Renal cortex interstitium (tissue), 11 donors: ENCODE data around the gene NDUFS2. TPM values are rescaled to one million over a fixed set of nuclear protein-coding genes. Genes with fewer than 3 reads are reported as not detected.
A peak's percentile ranks its signal among the peaks of the same experiment; 100 is the strongest.
"Not testable (repeated sequence)": the region's sequence is repeated elsewhere in the genome, so short reads cannot be mapped to it uniquely, and the experiment has no call there.

ENCODE experiments used
- DNase-seq, 11 donors: peaks; one replicate each; pipeline ENCODE4 v3.0.0-alpha.2; 2013; ENCODE audit warnings: low read depth in 9 of 11, low spot score in 4 of 11; ENCODE audit errors: extremely low read depth in 1 of 11
- polyA plus RNA-seq, 3 donors: library from polyadenylated mRNA; unstranded; fragments of 120-200 nt; gene quantifications; one replicate each; pipeline ENCODE4 v1.2.1, GENCODE V29; 2013; ENCODE audit not compliant: insufficient read length in 3 of 3

Gene NDUFS2
- polyA plus RNA-seq, 3 donors, result 200 to 212 (median 200) TPM

DNA sequence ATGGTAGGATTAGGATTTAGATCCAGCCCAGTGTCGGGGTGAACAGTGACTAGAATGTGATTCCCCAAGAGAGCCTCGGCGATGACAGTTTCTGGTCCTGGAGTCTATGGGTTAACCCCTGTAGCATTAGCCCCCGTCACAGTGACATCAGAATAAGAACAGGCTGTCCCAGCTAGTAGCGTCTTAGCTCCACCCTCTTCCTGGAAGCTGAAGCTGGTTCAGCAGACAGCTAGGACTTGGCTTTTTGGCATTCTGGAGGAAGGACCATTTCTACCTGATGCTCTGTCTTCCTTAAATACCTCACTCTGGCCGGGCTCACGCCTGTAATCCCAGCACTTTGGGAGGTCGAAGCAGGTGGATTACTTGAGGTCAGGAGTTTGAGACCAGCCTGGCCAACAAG, 5.0 kb downstream of the NDUFS2 start:
- peak in 1 of 11 donors; percentile 30 for DNase-seq

DNA sequence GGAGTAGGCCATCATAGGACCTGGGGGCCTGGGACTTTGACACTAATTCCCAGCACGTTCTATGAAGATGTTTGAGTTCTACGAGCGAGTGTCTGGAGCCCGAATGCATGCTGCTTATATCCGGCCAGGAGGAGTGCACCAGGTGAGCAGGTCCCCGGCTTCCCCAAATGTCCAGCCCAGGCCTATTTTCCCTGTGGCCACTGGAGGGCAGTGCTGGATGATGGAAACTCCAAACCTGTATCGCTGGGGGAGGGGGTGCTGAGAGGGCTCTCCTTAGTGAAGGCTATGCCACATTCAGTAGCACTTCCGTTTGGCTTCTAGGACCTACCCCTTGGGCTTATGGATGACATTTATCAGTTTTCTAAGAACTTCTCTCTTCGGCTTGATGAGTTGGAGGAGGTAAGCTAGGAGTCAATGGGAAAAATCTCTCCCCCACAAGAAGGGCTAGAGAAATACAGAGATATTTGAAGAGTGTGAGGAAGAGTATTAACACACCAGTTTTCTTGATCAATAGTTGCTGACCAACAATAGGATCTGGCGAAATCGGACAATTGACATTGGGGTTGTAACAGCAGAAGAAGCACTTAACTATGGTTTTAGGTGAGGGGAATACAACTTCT, 7.7 kb downstream of the NDUFS2 start:
- DNase-seq, result peak in 2 of 11 donors; percentile 45 to 66

DNA sequence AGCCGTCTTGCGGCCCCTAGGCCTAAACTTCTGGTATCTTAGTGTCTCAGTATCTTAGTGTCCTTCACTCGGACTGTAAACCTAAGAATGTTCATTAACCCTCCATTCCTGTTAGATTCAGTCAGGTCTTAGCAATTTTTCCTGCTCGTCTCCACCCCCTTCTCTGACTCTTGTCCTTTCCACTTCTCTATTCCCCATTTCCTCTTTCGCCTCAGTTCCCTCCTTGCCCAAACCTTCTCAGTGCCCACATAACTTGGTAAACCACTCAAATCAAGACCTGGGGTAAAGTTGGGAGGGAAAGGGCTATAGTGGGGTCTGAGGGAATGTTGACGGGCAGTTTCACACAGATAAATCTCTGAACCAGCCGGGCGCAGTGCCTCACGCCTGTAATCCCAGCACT, 12.2 kb downstream of the NDUFS2 start:
- no peak for DNase-seq

DNA sequence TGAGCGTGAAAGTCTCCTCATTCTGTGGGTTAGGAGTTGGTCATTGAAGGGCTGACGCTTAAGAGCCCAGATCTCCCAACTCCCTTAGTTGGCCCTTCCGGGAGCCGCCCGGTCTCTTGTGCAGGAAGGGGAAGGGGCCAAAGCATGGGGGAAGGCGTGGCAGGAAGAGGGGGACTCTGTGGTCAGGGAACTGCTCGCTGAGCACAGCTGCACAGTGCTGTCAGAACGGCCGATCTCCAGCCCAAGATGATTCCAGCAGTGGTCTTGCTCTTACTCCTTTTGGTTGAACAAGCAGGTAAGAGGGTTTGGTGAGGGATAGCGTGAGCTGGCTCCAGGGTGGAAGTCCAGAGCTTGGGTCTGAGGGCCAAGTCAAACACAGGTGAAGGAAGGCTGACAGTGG, 12.9 kb downstream of the NDUFS2 start, which contains the start of gene FCER1G:
Gene FCER1G (plus strand): TSS at position 220 of the 400 bp plus-strand sequence. CDS start 27 bp downstream, at position 247.
- DNase-seq, result no peak

DNA sequence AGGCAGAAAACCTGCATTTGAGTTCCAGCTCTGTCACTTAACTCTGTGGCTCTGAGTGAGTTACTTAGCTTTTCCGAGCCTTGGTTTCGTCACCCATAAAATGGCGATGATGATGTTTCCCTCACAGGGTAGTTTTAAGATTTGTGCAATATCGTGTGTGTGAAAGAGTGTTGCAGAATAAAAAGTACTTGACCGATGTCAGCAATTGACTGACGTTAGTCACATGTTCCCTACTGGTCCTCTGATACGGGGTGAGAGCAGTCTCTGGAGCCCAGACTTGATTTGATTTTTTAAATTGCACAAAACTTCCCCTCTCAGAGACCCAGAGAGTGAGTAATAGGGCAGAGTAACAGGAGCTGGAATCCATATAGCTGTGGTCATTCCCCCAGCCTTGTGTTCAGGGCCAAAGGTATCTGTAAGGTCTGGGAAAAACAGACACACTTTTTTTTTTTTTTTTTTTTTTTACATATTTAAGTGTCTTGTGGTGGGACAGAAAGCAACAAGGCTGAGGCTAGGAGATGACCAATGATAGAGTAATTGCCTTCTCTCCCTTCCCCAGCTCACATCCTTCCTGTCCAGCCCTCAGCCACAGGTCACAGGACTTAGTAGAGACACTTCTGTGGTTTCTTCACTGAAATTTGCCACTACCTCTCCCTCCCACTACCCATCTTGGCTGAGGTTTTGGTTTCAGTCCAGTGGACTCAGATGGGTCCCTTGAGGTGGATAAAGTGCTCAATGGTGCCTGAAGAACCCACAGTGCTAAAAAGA, 15.0 kb downstream of the NDUFS2 start:
- no peak for DNase-seq

DNA sequence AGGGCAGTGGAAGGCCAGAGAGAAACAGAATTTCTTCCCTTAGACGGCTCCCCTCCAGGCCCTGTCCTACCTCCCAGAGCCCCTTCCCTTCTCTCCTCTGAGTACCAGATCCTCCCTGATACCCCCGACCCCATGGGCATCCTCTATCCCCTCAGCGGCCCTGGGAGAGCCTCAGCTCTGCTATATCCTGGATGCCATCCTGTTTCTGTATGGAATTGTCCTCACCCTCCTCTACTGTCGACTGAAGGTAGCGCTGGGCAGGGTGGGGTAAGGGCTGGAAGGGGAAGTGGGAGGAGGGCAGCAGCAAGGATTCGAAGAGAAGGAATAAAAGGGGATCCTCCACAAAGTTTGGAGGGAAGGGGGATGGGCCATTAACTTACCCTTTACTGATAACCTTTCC, 15.7 kb downstream of the NDUFS2 start:
- no peak for DNase-seq

DNA sequence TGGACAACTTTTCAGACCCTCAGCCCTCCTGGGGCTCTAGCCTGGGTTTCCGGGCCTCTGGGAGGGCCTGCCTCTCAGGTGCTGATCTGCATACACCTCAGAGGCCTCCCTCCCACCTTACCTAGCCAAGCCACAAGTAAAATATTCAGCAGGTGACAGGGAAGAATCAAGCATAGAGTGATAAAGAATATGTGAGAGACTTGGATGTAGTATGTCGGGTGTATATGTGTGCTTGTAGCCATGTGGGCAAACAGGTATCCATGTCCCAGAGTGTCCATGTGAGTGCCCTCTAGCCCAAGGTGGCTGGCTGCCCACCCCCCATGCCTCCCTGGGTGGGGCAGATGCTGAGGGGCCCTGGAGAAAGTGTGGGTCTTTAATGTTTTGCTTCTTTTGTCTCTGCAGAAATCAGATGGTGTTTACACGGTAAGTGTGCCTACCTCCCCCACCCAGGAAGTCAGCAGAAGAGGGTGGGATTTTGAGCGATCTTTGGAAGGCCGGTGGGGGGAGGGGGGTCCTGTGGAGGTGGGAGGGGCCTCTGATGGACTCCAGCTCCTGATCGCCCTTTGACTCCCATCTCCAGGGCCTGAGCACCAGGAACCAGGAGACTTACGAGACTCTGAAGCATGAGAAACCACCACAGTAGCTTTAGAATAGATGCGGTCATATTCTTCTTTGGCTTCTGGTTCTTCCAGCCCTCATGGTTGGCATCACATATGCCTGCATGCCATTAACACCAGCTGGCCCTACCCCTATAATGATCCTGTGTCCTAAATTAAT, 16.3 kb downstream of the NDUFS2 start:
- DNase-seq, result no peak

DNA sequence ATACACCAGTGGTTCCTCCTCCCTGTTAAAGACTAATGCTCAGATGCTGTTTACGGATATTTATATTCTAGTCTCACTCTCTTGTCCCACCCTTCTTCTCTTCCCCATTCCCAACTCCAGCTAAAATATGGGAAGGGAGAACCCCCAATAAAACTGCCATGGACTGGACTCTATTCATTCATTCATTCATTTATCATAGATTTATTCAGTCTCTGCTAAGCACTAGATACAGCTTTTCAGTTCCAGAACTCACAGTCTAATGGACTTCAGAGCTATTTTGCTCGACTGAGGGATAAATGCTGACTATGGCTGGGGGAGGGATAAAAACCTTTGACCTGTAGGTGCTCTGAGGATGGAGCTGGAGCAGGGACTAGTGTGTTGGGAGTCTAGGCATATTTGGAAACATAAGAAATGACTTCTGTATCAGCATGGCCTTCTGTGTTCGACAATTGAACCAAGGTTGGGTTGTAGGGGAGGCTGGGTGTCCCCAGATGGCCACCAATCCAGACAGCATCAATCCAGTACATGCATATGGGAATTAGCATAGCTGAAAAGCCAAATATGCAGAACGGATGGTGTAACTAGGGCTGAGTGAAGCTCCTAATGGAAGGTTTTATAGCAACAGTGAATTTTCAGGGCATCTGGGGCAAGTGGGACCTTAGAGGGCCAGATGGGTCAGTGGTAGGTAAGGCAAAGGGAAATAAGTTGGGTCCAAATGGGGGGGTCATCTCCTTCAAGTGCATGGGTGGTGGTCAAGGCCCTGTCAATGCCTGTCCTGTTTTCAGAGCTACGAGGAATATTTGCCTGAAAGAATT, 17.1 kb downstream of the NDUFS2 start:
- DNase-seq, result no peak

DNA sequence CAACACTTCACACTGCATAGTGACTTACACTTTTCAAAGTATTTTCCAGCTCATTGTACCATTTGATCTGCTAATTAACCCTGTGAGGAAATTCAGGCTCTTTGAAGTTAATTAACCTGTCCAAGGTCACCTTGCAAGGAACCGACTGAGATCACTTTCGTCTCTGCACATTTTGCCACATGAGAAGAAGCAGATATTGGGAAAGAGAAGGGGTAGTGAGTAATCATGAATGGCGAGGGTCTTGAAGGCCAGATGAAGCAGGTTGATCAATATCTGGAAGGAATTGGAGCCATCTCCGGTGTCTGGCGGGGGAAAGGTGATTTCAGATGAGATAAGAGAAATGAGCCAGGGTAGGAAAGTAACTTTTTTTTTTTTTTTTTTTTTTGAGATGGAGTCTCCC, 17.8 kb downstream of the NDUFS2 start:
- DNase-seq, result no peak

DNA sequence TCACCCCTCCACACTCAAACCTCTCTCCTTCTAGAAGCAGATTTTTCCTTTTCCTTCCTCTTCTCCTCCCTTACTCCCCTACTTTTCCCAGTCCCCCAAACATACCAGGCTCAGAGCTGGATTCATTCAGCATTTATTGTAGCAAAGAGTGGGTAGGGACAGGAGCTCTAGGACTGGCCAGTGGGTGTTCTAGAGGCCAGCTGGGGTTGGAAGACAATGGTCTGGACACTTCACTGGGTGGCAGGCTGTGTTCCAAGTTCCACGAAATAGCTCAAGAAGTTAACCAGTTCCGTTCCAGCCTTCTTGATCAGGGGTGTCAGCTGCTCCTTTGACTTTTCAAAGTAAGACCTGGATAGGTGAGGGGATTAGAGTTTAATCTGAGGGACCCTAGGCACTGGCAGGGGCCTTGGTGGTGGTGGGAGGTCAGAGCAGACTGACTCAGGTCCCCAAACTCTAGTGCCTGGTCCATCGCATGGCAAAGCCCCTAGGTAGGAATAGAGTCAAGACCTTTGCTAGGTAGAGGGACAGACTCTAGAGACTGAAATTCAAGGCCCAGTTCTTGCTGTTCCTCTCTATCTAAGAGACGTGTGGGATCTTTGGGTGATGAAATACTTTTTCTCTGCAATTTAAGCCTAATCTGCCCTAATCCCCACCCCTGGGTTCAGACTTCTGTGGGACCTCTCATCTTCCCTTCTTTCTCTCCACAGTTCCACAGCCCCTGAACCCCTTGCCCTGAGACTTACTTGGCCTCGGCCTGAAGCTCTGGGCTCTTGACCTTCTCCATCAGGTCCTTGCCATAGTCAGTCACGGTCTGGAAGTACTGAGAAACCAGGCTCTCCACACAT, 20.2 kb downstream of the NDUFS2 start:
- no peak for DNase-seq

DNA sequence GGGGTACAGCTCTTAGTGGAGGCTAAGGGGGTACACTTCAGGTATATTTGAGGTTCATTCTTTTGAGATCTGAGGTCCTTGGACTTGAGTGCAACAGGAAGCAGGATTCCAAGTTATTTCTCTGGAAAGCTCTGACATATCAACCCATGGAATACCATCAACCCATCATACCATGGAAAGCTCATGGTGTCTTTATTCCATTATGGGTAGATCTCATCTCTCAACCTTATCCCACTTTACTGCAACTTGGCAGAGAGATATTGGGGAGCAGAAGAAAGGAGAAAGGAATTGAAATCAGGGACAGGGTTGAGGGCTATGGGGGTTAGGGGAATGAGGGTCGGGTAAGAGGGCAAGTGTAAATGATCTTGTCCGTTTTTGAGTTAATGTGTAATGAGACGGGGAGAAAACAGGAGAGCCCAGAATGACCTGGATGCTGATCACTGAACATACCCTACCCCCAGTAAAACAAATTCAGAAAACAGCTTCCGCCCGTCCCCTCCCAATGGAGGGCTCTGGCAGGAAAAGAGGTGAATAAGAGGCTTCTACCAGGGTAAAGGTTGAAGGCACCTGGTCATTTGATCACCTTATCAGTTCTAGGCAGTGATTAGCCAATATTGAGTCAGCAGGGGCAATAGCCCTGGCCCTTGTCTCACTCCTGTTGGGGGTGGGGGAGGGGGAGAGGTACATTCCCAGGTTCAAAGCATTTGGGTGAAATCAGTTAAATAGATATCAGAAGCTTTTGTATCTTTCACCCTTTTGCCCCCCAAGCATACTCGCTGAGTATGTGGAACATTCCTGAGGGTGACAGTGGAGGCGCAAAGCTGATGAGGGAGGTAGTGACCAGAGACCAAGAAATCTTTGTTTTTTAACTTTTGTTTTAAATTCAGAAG, 21.9 kb downstream of the NDUFS2 start:
- no peak for DNase-seq

DNA sequence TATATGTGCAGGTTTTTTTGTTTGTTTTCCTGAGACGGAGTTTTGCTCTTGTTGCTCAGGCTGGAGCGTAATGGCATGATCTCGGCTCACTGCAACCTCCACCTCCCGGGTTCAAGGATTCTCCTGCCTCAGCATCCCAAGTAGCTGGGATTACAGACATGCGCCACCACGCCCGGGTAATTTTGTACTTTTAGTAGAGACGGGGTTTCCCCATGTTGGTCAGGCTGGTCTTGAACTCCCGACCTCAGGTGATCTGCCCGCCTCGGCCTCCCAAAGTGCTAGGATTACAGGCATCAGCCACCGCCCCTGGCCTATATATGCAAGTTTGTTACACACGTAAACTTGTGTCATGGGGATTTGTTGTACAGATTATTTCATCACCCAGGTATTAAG, 22.5 kb downstream of the NDUFS2 start:
- DNase-seq, result not testable (repeated sequence)

DNA sequence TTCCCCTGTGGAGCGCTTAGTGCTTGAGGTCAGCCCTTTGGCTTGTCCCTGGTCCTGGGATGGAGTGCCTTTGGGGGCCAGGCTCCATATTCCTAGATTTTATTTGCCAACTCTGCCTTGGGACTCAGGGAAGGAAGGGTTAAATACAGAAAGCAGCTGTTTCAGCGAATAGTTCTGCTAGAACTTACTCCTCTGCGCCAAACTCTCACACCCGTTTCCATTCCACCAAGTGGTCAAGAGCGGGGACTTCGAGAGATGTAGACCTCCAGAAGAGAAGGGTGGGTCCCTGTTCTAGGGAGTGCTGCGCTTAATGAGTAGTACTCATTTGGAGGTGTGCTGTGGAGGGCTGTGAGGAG, 23.0 kb downstream of the NDUFS2 start:
- no peak for DNase-seq

DNA sequence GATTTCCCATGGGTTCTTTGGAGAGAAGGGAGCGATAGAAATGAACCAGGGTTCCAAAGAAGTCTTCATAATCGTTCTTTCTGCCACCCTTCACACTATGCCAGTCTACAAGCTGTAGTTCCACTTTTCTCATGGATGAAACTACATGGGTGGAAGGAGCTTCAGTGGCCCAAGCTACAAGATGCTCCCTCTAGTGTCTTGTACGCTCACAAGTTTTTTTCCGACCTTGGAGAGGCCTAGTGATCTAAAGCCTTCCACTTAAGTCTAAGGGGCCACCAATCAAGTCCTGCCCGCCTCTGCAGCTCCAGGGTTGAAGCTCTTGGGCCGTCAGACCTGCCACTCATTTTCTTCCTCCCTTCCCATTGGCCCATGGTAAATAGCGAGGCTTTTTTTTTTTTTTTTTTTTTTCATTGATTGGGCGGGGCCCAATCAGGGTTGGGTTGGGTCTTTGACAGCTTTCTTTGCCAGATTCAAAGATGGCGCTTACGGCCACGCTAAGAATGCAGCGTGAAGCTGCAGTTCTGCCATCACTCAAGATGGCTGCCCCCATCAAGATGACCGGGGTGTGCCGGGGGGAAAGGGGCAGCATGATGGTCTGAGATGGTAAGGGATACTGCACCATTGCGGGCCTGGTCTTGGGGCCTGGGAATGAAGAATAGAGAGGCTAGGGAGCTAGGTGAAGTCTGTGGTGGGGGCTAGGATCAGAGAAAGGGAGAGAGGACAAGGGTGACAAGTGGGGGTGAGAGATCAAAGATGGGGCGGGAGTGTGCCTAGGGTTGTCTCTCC, 23.6 kb downstream of the NDUFS2 start, which contains the start of gene TOMM40L:
Gene TOMM40L (plus strand): TSS at position 527 of the 786 bp plus-strand sequence. CDS start 430 bp downstream, outside the sequence.
- peak; percentile 85 to 97 (median 93) for DNase-seq

DNA sequence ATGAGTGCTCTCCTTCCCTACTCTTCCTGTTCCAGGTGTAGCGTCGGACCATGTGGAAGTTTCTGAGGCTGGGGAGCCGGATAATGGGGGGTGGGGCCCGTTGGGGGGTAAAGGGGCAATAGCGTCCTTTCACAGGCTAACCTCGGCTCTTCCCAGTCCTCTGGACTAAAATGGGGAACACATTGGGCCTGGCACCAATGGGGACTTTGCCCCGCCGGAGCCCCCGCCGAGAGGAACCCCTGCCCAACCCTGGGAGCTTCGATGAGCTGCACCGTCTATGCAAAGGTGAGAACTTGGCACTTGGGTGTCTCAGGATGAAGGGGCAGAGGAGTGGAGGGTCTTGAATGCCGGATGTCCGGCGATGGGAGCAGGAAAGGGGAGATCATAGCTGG, 24.1 kb downstream of the NDUFS2 start:
- DNase-seq, result no peak

DNA sequence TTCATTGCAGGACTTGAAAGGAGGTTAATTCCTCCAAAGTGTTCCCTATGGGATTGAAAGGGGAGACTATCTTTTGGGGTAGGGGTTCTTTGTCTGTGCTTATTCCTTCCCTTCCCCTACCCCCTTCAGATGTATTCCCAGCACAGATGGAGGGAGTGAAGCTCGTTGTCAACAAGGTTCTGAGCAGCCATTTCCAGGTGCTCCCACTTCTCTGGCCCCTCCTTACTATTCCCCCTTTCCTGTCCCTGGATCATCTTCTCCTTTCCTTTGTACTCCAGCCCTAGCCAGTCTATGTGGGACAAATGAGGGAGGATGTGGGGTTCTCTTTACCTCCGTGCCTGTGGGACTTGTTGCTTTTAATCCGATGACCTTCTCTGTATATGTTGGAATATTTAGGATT, 24.6 kb downstream of the NDUFS2 start:
- no peak for DNase-seq
